22Rv1 (cell line): ENCODE measurements around the gene PUDP.

Experiments
- CTCF ChIP-seq: fragments of 450-650 bp; IDR thresholded peaks from 2 replicates; pipeline ENCODE4 v1.5.1; 2017; ENCODE audit warnings: mild to moderate bottlenecking
- ZFX ChIP-seq: fragments of 450-650 bp; IDR thresholded peaks from 2 replicates; pipeline ENCODE4 v1.6.1; 2017; ENCODE audit warnings: antibody characterized with exemption, borderline replicate concordance

DNA sequence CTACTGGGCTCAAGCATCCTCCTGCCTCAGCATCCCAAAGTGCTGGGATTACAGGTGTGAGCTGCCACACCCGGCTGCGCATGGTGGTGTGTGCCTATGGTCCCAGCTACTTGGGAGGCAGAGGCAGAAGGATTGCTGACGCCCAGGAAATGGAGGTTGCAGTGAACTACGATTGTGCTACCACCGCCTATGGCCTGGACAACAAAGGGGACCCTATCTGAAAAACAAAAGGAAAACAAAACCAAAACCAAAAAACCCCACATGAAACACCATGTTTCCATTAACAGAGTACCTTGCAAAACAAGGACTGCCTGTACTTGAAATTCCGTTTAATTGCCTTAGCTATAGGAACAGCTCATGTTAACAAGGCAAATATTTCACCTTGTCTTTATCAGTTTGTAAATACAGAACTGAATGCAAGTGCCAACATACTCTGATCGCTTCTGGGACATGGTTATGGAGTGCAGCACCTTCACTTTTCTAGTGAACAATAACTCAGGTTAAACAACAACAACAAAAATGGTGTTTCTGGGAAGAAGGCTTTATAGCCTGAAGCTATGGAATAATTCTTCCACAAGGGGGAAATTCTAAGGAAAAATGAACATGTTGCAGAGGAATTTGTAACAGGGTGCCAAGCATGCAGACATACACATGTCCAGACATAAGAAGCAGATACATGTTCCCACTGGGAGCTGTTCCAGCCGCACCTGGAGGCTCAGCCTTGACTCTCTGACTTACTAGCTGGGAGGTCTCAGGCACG, 73.6 kb downstream of the PUDP start:
- TF ChIP-seq CTCF (no peak), ZFX (no peak)
